GM21360 (cell line): Measurements from ENCODE around the gene C4orf50.
"Not testable (repeated sequence)": the region's sequence is repeated elsewhere in the genome, so short reads cannot be mapped to it uniquely, and the experiment has no call there.

ENCODE experiments used
- ATAC-seq: cut with Tn5 transposase; IDR thresholded peaks from one replicate; pipeline ENCODE4 v1.9.1; 2021; ENCODE audit warnings: mild to moderate bottlenecking, moderate library complexity; ENCODE audit not compliant: unreplicated experiment

The C4orf50 gene

DNA sequence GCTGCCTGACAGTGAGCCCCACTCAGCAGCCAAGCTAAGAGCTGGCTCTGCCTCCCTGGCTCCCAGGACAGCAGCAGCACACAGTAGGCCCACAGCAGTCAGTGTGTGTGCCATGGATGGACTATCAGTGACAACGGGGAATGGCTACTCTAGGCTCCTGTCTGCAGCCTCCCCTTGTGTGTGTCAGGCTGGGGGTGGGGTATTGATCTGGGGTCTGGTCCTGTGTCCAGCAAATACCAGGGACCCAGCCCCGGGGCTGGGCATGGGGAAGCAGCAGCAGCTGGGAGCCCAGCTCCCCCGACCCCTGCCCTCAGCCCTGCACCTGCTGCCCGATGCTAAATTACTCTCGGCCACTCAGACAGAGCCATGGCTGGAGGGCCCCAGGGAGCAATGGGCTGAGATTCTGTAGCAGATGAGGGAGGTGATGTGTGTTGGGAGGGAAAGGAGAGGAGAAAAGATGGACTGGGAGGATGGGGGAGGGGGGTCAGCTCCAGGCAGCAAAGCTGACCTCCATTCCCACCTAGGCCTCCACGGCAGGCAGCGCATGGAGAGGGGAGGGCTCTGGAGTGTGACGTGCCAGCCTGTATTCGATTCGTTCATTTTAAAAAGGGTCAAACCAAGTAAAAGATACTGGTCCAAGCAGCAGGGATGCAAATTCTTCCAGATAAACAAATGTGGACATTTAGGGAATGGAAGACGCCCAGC lies 64.0 kb downstream of the C4orf50 start:
- no peak for ATAC-seq

DNA sequence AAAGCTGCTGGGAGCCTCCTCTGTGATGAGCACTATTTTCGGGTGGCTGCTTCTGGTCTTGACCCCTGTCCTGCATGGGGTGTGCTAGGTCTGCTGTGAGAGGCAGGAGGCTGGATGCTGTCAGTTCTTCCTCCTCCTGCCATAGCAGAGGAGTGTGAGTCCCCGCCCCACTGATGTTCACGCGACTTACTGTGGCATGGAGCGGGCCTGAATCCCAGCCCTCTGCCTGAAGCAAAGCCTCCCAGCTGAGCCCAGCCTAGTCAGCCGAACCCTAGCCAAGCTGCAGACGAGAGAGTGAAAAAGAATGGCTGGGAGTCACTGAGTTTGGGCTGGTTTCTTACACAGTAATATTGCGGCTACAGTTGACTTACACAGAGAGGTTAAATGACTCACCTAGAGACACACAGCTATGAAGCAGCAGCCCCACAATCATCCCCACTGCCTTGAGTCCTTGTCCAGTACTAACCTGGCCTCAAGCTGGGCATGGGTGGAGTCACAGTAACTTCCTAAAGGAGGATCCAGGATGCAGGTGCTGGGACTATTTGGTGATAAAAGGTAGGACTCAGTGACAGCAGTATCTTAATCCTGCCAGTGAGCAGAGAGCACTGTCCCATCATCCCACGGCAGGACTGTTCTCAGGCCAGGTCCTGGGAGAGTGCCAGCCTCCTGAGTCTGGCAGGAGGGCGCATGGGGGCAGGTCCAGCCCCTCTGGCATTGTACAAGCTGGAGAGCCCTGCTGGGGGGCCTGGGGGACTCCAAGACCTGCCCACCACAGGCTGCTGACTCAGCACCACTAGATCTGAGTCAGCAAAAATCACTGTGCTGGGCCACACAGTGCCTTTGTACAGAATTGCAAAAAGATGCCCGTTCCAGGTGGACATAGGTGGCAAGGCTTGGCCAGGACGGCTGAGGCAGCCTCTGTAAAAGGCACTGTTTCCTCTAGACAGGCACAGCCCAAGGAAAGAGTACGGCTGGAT lies 65.0 kb downstream of the C4orf50 start:
- no peak for ATAC-seq

DNA sequence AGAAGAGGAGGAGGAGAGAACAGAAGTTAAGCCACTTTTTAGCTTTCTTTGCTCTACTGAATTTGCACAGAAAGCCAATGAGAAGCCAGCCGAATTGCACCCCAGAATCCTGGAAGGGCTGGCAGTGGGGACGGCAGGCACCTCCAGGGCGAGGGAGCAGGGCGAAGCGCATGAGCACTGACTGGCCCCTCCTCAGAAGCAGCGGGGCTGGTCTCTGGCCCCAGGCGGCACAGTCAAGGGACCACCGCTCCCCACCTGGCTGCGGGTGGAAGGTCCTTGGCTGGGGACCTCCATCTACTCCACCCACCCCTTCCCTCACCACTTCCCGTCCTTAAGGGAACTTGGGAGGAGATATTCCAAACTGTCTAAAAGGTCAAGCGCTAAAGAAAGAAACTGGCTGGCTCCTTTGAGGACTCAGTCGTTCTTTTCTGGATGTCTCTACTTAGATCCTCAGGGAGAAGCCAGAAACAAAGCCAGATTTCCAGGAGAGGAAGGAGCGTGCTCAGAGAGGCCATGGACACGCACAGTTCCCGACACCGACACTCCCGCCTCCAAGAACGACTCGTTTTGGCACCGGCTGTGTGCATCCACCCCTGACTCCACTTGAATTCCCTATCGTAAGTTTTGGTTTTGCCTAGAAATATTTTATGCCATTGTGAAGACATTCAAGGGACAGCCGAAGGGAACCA lies 65.8 kb downstream of the C4orf50 start:
- no peak for ATAC-seq

DNA sequence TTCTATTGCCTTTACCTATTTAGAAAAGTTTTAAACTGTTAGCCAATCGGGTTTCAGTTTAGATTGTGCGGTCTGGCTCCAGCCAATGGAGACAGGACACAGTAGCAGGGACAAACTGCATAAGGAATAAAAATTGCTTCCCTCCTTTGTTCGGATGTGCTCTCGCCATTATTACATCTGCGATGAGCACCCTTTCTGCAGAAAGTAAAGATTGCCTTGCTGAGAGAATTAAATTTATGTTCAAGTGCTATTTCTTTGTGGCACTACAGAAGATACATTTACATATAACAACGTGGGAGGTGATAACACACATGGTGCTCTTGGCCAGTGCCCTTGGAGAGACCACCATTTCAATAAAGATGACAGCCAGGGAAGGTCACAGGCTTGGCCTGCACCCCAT lies 71.6 kb downstream of the C4orf50 start:
- not testable (repeated sequence) for ATAC-seq

DNA sequence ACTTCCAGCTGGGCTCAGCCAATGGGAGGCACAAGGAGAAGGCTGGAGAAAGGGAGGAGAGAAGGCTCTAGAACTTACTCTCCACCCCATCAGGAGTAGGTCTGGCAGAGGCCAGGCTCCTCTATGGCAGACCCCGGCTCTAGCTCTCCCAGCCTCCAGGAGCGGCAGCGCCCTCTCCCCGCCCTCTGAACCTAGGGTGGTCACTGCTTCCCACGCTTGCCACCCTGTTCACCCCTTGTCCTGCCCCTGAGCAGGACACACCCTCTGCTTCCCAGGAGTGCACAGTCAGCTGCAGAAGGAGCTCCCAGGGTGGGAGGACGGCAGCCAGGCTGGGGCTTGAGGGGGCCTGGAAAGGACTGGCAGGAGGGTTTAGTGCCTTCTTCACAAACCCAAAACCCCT lies 72.3 kb downstream of the C4orf50 start:
- ATAC-seq, result no peak

DNA sequence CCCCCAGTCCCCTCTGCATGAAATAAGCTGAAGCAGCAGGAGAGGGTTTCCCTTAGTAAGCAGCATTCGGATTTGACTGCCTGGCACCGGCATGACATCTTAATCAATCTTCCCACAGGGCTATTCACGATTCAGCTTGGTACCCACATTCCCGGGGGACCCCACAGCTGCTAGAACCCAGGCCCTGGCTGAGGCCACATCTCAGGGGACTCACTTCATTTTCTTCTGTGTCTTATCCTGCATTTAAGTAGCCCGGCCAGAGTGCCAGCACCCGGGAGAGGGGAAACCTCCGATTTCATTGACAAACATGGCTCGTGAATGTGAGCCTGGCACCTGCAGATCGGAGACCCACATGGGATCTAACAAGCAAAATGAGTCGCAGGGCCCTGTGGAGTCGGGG lies 73.1 kb downstream of the C4orf50 start:
- no peak for ATAC-seq

DNA sequence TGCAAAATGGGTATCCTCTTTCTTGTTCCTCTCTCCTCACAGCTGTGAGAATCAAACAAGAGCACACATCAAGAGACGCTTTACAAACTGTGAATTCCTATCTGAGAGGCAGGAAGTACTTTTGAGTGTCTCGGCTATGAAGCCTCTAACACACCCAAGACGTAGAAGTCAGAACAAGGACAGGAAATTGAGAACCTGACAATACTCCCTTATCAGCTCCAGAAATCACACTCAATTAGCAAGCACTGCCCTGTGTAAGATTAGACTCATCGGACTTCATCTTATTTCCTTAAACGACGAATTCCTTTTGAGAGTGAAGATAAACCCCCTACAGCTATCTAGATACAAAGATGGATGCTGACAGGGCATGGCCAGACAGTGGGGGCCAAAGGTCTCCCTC lies 74.7 kb downstream of the C4orf50 start:
- no peak for ATAC-seq

DNA sequence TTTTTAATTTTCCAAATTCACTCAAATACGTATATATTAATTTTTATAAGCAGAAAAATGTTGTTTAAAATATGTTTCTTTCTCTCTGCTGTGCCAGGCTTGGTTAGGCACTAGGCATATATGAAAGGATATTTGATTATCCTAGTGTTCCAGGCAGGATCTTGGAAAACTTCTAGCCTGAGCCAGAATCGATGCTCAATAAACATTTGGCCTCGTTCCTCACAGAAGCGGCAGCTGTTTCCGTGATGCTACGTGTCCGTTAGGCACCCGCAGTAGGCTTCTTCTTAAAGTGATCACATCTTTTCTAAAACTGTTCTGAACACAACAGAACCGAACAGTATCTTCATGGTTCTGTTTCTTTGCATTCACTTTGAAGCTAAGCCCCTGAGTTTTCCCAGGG lies 75.3 kb downstream of the C4orf50 start:
- no peak for ATAC-seq

DNA sequence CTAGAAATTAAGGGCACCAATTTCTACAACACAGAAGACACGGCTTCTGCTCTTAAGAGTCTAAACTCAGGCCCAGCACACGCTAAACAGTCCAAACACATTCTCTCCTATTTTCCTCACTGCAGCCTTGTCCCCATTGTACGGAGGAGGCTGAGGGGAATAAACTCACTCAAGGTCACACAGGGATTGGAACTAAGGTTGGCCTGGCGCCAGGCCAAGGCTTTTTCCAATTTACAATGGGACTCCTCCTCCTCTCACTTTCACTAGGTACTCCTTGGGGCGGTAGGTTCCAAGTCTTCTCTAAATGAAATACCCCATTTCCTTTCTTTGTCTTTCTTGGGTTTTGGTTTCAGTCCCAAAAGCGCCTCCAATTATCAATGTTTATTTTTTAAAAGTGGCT lies 76.6 kb downstream of the C4orf50 start:
- no peak for ATAC-seq

DNA sequence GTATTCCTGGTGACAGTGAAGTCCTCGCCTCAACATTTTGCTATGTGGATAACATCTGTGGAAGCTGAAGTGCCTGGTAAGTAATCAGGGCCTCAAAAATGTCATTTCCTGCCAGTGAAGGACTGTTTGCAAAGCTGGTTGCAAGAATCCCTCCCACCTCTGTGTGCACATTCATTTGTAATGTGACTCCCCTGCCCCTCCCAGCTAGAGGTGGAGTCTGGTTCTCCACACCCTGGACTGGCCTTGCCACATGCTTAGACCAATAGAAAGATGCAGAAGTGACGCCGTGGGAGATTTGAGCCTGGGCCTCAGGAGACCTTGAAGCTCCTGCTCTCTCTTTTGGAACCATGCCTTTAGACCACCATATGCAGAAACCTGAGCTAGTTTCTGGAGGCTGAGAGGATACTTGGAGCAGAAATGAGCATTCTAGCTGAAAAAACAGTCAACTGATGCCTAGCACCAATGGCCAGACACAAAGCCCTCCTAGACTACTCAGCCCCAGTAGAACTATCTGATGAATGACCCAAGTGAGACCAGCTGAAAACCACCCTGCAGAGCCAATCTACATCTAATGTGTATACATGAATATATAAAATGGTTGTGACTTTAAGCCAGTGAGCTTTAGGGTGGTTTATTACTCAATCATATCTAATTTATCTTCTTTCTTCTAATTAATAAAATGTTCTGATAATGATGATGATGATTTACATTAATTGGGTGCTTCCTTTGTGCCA lies 77.6 kb downstream of the C4orf50 start:
- ATAC-seq, result no peak

DNA sequence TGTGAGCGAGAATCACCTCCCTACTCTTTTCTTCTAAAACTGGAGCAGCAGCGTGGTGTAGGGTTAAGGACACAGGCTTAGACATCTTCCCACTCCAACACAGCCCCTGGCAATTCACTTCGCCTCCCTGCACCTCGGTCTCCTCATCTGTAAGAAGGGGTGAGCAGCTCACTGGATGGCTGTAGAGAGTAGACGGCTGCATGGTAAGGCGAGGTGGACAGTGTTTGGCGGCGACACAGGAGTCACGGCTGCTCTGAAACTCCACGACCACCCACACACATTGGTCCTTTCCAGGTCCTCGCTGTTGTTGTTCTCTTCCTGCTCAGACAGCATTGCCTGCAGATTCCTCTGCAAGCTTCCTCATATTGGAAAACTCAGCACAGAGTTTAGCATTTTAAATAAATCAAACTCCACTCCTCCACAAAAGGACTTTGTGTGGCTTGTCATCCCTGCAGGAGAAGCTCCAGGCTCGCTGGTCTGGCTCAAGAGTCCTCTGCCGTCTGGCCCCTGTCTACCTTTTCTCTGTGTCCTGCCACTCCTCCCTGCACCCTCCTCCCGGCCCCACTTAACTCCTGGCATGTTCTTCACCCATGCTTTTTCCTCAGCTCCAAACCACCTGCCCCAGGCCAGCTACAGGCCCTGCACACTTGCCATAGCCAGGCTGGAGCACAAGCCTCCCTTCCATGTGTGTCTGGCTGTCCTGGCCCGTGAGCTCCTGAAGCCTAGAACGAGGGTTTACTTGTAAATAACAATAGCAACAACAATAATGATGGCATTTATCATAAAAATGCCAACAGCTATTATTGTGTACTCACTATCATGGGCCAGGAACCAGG lies 84.0 kb downstream of the C4orf50 start:
- no peak for ATAC-seq

DNA sequence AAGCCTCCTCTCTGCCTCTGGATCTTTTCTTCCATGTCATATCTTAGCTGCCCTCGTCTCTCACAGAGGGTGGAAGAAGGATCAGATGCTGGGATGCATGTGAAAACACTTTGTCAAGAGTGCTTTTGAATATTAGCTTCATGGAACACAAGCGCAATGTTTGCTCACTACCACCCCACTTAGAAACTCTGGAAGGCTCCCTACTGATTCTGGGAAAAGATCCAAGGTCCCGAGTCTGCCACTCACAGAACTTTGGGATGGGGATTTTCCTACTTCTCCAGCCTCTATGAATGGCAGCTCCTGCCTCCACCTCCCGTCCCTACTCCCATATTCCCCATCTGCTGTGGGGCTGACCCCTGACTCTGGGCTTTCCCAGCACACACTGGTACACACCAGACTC lies 85.1 kb downstream of the C4orf50 start:
- no peak for ATAC-seq

DNA sequence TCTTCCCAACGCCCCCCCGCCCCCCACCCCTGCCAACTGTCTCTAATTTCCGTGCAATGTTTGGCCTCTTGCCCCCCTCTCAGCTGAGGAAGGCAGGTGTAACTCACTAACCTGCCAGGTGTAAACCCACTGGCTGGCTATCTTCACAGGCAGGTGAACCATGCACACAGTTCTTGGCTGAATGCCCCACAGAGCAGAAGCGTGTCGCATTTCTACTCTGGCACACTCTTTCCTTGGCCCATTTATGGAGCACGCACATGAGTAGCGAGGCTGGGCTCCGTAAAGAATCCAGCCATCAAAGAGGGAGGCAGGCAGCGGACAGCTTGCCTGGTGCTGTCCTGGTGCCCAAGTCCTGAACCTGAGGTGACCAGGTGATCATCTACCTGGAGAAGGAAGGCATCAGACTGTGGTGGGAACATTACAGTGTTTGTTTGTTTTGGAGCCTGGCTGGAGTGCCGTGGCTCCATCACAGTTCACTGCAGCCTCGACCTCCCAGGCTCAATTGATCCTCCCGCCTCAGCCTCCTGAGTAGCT lies 86.1 kb downstream of the C4orf50 start:
- no peak for ATAC-seq

DNA sequence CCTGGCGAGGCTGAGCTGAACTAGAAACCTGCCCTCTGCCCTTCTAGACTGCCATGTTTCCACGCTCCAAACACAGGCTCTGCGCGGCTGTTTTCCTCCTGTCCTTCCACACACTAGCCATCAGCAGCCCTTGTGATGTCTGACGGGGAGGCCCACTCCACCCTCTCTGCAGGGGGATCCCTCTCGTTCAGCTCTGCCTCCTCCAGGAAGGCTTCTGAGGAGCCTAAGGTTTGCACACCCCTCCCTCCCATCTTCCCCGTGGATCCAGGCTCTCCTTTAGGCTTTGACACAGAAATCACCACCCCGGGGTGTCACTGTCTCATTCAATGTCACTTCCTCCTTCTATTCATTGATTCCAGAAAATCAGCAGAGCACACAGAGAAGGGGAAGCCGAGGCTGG lies 86.7 kb downstream of the C4orf50 start:
- no peak for ATAC-seq

DNA sequence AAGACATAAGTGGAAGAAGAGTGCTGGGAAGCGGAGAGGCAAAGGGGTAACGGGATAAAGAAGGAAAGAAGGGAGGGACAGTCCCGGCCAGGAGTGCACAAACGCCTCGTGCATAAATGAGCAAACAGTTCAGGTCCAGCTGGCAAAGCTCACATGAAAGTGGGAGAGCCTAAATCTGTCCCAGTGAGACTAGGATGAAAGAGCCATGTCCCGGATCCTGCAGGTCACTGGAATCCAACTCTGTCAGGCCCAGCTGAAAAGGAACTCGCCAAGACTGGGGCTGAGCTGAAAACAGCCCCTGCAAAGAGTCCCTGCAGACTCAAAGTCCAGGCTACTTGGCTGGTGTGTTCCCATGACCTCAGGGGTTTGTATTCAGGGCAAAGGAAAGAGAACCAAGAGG lies 87.4 kb downstream of the C4orf50 start:
- ATAC-seq, result no peak

DNA sequence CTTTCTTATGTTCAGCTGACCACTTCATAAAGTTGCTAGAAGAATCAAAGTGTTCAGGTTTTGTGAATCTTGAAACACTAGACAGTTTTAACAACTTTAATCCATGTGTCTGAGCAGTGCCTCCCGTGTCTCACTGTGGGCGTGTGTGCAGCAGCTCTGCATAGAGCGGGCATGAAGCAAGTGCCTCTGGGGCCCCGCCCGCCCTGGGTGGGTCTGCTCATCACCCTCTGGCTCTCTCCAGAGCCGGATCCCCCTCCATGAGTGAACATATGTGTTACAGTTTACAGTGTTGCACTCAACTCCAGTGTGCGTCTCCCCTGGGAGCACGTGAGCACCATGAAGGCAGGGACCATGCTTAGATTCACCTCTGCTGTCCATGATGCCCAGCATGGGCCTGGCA lies 87.8 kb downstream of the C4orf50 start:
- no peak for ATAC-seq

DNA sequence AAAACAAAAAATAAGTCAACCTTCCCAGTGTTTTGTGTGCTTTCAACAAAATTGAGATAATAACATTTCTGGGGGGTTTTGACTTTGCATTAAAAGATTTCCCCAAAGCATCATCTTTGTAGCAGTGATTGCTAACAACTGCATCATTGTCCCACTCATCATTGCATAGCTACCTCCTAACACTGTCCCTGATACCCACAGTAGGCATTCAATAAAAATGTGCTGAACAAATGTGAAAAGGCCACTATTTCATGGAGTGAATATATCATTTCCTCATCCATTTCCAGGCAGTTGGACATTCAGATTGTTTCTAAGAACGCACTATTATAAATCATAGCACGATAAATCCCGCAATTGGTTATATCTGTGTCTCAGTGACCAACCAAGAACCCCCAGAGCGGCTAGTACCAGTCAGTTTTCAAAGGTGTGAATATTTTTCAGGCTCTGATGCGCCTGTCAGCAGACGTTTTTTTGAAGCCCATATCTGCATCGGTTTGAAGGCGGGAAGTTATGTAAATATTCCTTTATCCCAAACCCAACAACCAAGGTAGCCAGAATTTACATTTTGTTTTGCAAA lies 89.3 kb downstream of the C4orf50 start:
- ATAC-seq, result no peak

DNA sequence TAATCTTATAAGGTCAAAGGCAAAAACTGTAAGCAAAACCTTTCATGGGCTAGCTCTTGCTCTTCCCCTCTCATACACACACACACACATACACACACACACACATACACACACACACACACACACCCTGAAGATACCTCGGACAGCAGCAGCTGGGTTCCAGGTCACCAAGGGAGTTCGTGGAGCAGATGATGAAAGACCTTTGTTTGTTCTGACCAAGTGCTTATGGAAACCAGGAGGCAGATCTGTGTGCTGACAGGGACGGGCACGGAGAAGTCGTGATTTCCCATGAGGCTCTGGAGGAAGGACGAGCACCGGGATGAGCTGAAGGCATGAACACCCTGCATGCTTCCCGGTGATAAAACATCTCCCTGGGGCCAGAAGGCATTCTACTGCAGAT lies 90.0 kb downstream of the C4orf50 start:
- no peak for ATAC-seq

DNA sequence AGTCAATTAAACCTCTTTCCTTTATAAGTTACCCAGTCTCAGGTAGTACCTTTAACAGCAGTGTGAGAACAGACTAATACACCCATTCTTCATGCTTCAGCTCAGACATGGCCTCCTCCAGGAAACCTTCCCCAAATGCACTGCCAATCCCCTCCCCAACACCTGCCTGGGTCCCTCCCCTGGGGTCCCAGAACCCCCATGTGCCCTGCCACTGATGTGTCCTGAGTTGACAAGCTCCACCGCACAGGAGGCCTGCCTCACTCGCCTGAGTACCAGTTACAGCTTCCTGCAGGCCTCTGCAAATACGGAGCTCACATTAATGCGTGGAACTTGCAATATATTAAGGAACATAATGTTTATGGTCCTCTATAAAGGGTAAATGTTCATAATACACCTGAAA lies 90.5 kb downstream of the C4orf50 start:
- ATAC-seq, result no peak
